ELR (cell line): ENCODE measurements around the gene EGFR.

Source experiments
- DNase-seq: peaks from one replicate; pipeline ENCODE4 v3.0.0-alpha.2; 2015; ENCODE audit warnings: low read depth

Gene EGFR

GRCh38 chr7:55212838-55213237 lies 194.0 kb downstream of the EGFR start:
- DNase-seq, result no peak

DNA sequence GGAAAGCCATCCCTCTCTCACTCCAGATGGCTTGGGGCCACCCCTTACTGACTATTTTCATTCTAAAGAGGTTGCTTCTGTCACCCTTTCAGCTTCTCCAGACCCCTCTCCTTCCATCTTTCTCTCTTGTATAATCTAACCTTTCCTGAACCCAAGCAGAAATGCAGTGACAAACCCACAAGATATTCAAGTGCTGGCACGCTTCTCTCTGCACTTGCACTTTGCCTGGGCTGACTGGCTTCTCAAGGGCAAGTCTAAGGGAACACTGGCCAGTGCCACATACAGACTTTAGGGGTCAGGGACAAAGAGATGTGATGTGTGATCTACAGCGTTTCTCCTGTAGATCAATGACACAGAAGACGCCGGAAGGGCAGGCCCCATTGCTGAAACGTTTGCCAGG lies 195.9 kb downstream of the EGFR start:
- peak; percentile 33 for DNase-seq

DNA sequence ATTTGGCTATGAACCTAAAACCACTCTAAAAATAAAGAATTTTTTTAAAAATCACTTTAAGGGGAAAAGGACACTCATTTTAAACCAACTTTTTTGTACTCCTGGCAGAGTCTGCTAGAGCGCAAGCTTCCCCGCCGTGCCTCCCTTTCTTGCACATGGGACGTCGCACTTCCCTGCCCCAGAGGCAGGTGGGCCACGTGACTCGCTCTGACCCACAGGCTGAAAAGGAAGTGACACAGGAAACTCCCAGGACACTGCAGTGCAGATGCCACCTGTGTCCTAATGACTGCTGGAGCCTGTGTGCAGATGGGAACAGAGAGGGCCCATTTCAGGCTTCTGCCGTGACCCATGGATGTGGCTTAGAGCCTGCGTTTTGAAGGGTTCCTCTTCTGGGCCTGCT lies 204.2 kb downstream of the EGFR start:
- no peak for DNase-seq

- no peak for DNase-seq
Measured at GRCh38 chr7:55224111-55224510, 205.3 kb downstream of the EGFR start.

GRCh38 chr7:55224810-55225209 lies 206.0 kb downstream of the EGFR start:
- no peak for DNase-seq

DNA sequence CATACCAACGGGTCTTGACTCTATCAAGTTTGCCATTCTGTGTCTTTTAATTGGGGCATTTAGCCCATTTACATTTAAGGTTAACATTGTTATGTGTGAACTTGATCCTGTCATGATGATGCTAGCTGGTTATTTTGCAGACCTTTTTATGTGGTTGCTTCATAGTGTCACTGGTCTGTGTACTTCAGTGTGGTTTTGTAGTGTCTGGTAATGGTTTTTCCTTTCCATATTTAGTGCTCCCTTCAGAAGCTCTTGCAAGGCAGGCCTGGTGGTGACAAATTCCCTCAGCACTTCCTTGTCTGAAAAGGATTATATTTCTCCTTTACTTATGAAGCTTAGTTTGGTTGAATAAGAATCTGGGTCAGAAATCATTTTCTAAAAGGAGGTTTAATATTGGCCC lies 211.2 kb downstream of the EGFR start:
- DNase-seq, result no peak

DNA sequence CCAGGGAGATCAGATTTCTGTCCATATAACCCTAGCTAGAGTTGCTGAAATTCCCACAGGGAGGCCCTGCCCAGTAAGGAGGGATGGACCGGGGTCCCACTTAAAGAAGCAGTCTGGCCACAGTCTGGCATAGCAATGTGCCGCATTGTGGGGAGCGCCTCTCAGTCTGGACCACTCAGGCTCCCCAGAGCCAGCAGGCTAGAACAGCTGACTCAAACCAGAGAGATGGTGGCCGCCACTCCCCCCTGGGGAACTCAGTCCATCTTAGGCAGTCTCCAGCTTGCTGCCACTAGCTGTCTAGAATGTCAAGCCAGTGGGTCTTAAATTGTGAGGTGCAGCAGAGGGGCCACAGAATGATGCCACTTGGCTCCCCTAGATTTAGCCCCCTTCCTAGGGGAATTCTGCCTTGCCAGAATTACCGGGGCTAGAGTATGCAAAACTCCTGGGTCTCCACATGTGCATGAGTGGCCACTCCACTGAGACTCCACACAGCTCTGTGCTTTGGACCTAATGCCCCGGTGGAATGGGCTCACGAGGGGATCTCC lies 213.0 kb downstream of the EGFR start:
- DNase-seq, result no peak

DNA sequence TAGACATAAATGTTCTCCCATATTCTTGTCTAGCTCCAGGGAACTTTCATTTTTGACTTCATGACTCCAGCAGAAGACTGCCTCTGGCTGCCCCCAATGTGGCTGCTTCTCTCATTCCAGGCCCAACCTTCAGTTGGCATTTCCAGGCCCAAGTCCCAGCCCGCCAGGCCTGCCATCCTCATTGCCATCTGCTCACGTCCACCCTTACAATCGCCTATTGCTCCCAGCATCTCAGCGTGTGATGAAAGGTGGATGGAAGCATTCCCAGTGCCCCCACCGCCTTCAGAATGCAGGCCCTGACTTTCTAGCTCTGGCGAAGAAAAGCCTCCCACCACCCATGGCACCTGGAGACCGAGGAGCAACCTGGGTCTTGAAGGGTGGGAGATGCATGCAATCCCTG lies 214.2 kb downstream of the EGFR start:
- DNase-seq, result no peak

GRCh38 chr7:55234408-55234807 lies 215.6 kb downstream of the EGFR start:
- DNase-seq, result no peak

- no peak for DNase-seq
Measured at GRCh38 chr7:55235115-55235514, 216.3 kb downstream of the EGFR start.

DNA sequence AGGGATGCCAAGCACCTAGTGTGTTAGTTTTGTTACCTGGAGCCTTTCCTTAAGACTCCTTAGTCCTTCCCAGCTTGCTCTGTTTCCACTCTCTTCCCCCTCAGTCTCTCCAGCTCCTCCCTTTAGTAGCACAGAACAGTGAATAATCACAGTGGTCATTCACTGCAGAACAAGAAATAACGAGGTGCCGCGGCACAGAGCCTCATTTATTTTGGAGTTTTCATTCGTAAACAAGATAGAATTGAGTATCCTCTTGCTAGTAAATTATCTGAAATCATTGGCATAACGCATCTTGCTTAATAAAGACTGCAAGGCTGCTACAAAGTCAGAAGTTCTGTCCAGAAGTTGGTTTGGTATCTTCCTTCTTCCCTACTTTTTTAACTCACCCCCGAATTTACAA lies 217.0 kb downstream of the EGFR start:
- DNase-seq, result no peak

DNA sequence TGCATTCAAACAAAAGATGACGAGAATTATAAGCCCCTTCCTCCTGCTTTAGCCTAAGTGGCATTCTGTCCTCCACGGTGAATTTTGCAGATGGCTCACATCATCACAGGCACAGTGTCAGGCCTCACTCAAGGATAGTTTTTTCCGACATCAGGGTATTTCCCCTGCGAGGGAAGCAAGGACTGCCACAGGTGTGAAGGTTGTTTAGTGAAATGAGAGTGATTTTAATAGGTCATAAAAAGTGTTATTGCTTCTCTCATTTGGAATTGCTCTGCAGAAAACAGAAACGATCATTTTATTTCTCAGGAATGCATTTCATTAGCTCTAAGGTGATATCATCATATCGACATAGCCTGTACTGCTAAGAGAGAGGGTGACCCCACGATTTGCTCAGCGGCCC lies 217.7 kb downstream of the EGFR start:
- no peak for DNase-seq

DNA sequence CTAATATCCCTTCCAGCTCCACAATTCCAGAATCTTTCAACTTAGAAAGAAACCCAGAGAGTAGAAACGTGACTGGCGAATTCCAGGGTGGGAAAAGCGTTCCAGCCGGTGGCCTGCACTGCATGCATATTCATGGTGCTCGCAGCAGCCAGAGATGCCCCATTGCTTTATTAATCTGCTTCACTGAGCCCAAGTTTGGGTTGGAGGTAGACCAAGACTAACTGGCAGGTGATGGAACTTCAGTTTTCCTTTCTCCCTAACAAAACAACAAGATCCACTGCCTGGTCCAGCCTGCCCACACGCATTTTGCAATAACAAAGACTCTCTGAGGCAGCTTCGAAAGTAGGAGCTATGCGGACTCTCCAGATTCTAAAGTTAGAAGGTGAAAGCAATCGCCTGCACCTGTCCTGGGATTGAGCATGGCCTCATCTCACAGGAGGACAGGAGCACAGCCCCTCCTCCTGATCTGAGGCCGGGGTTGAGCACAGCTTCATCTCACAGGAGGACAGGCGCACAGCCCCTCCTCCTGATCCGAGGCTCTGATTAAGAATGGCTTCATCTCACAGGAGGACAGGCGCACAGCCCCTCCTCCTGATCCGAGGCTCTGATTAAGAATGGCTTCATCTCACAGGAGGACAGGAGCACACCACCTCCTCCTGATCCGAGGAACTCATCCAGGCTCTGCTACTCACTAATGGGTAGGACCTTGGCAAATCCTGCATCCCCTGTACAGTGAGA lies 218.5 kb downstream of the EGFR start:
- no peak for DNase-seq

GRCh38 chr7:55239406-55239805 lies 220.6 kb downstream of the EGFR start:
- DNase-seq, result no peak

DNA sequence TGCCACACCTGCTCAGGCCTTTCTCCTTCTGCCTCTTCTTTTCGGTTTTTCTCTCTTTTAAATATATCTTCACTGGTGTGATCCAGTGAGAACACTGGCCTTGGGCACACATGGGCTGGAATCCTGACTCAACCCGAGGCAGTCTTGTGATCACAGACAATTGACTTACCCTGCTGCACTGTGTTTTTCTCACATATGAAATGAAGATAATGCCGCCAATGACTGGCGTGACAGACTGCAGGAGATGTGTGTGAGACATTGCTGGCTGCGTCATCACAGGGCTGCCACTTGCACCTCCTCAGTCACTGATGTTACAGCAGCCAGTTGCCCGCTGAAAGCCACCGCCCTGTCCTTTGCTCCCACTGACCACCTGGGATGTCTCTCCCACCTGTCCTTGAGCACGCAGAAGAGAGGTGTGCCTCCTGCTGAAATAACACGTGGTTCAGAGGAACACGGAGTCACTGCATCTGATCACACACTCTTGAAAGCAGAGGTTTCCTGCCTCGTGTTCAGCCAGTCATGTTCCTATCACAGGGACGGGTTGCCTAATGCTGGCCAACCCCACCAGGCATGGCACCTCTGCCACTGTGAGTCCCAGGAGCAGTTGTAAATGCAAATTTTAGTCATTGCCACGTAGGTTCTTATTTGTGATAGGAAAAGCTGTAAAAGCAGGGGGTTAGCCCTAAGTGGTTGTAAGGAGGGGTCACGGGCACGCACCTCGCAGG lies 221.8 kb downstream of the EGFR start:
- DNase-seq, result no peak

DNA sequence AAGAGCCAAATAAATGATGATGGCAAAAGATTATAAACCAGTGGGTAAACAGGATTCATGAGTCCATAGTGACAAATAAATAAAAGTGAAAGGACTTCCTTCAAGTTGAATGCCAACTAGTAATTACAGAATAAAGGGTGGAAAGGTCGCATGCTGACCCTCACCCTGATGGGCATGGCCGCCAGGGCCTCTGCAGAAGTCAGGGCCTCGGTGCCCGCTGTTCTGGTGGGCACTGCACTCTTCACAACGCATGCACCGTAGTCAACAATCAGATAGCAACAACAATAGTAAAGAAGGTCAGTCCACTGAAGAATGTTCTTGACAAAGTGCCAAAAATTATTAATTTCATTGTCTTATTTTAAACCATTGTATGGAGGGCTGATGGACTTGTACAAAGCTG lies 223.1 kb downstream of the EGFR start:
- no peak for DNase-seq

- peak; percentile 46 for DNase-seq
Measured at GRCh38 chr7:55242613-55243012, 223.8 kb downstream of the EGFR start.

- DNase-seq, result no peak
Measured at GRCh38 chr7:55244006-55244745, 225.4 kb downstream of the EGFR start.

DNA sequence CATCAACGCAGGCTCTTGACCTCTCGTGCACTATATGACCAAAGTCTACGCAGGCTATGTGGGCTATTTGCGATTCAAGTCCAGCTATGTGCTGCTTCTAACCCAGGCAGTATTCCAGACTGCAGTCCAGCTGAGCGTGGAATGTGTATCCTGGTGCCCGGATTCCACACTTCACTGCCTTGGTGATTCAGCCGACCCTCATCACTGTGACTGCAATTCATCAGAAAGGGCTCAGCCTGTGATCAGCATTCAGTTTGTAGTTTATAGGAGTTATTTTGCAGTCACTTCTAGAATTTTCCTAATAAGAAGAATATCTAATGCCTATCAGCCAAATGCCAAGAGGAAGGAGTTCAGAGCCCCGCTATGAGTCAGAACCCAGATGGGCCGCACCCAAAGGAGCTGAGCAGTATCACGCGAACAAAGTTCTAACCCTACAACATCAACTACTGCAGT lies 226.5 kb downstream of the EGFR start:
- DNase-seq, result peak; percentile 80

DNA sequence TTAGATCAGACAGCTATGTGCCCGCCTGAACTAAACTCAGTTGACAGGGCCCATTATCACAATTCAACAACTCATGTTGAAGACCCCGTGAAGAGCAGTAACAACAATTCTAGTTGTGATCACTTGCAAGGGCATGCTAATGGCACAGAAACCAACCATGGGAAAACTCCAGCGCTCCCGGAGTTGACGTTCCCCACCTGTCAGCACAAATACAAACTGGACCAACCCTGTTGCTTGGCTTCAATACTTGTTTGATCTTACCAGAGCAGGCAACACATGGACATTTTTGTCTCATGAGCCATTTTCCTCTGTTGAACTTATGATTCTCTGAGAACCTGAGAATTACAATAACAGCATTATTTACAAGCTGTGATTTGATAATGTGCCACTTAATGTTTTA lies 227.4 kb downstream of the EGFR start:
- peak; percentile 39 for DNase-seq

DNA sequence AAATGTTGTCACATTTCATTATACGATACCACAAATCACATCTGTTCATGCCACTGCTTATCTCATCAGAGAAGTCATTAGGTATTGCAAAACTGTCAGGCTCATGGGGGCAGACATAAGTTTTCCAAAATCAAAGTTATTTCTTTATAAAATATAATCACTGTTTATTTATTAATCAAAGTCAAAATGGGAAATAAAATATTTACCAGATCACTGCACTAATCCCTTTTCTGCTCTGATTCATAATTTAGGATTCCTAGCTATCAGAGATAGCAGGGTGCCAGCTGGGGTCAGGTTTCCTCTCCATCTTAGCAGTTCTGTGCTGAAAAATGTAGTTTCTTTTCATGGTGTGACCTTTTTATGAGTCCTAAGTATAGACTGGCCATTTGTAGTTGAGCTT lies 228.6 kb downstream of the EGFR start:
- peak; percentile 13 for DNase-seq

GRCh38 chr7:55248526-55248925 lies 229.7 kb downstream of the EGFR start:
- no peak for DNase-seq

DNA sequence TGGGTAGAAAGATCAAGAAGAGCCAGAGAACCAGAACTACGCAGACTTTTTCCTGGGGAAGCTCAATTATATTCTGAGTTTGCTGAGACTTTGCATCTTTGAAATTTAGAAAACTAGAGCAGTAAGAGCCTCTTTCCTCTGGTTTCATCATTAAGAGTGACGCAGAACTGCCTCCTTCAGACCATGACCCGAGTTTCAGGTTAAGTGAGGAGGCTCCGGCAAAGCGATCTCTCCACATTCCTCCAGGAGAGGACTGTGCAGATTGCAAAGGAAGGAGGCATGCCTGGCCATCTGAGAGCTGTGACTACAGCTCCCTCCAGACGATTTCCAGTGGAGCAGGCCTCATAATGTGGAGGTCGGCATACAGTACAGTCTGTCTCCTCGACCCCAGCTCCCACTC lies 230.5 kb downstream of the EGFR start:
- DNase-seq, result no peak
